ENCODE data around the gene ARMH1.
"Not testable (repeated sequence)": the region's sequence is repeated elsewhere in the genome, so short reads cannot be mapped to it uniquely, and the experiment has no call there.

Gene ARMH1

GRCh38 chr1:44644806-44645205 is 29.7 kb upstream of the ARMH1 start:
- DNase-seq (ENCODE audit: low read depth), result no peak

- DNase-seq (ENCODE audit: low read depth), result no peak
Observed at GRCh38 chr1:44645476-44646244, 28.9 kb upstream of the ARMH1 start.

DNA sequence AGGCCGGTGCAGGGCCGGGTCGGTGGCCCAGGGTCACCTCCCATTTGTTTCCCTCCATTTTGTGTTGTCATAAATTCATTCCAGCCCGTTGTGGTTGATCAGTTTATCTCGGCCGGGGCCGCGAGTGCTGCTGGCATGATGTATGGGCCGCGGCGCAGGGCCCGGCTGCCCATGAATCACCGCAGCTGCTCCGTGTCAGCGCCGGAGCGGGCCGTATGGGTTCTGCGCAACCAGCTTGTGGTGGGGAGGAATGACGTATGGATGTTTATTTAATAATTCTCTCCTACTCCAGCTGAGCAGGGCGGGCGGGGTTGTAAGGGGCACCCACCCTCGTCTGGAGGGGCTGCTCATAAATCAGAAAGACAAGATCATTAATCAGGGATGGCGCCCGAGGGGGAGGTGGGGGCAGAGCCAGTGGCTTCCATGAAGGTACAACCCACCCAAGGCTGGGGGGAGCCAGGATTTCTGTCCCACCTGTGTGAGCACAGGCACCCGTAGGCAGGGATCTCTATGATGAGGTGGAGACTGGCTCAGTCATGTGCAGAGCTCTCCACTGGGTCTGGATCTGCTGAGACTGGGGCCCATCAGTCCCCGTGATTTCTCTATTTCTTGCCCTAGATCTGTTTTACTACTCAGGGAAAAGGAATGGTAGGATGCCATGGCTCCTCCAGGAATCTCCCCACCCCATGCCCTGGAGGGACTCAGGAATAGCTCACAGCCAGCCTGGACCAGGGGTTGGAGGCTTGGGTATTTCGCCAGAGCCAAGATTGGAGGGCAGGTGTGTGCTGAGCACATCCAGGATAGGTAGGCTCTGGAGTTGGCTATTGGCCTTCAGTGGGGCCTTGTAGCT is 28.0 kb upstream of the ARMH1 start:
- no peak for DNase-seq (ENCODE audit: low read depth)

DNA sequence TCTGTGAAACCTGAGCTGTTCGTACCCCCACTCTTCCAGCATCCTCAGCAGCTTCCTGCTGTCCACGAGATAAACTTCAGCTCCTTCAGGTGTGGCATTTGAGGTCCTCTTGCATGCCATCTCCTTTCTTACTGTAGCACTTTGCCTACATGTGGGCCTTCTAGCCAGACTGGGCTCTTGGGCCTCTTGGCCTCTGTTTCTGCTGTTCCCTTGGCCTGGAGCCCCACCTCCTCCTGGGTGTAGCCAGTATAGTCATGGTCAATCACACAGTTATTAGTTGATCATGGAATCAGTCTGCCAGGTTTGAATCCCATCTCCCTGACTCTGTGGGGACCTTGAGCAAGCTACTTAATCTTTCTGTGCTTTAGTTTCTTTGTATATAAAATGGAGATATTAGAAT is 26.6 kb upstream of the ARMH1 start:
- DNase-seq (ENCODE audit: low read depth), result no peak

DNA sequence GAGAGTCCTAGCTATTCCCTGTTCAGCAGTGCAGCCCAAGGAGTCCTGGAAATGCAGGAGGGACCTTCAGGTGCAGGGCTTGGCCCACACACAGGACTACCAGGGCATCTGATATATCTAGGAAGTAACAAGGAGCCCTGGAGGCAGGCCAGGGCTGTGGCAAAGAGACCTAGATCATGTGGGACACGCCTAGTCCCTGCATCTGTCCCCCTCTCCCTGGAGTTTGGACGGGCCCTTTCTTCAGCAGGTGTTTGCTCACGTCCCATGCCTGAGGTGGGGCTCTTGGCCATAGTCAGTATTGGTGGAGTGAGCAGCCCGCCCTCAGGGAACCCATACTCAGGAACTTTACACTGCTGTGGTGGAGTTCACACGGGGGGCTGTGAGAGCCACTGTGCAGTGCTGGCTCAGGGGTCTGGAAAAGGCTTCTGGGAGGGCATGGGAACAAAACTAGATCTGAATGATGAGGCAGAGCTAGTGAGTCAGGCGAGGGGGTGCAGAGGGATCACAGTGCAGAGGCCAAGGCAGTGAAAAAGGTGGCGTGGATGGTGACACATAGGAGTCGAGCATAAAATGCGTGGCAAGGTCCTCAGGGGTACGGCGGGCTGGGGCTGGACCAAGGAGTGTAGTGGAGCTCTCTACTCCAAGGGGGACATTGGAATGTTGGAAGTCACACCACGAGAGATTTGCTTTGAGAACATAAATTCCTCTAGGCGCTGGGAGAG is 25.8 kb upstream of the ARMH1 start:
- DNase-seq (ENCODE audit: low read depth), result no peak

- no peak for DNase-seq (ENCODE audit: low read depth)
Observed at GRCh38 chr1:44649788-44650158, 24.7 kb upstream of the ARMH1 start.

DNA sequence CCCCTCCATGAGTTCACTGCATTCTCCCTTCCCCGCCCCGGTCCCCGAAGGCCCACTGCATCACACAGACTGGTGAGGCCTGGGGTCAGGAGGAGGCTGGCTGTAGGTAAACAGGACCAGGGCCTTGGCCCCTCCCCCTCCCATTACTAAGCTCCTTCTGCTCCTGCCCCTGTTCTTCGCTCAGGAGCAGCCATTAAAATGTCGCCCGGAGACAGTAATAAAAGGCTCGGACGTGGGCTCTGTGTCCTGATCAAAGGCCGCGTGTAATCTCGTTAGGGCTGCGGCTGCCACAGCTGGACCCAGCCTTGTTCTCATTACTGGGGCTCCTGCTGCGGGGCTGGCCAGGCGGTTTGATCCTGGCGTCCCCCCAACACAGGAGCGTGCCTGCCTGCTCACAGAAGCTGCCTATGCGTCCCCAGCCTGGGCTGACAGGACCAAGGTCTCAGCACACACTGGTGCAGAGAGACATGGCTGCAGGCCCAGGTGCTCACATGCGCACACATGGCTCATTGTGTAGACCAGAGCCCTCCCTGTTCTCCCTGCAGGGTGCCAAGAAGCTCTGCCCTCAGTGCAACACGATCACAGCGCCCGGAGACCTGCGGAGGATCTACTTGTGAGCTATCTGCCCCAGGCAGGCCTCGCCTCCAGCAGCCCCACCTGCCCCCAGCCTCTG is 24.2 kb upstream of the ARMH1 start:
- no peak for DNase-seq (ENCODE audit: low read depth)

- no peak for DNase-seq (ENCODE audit: low read depth)
Observed at GRCh38 chr1:44651069-44651468, 23.4 kb upstream of the ARMH1 start.

GRCh38 chr1:44652445-44653106 is 21.9 kb upstream of the ARMH1 start:
- peak; percentile 61 for DNase-seq (ENCODE audit: low read depth)

- DNase-seq (ENCODE audit: low read depth), result no peak
Observed at GRCh38 chr1:44653107-44653964, 21.2 kb upstream of the ARMH1 start.

- DNase-seq (ENCODE audit: low read depth), result no peak
Observed at GRCh38 chr1:44654621-44655187, 19.8 kb upstream of the ARMH1 start.

DNA sequence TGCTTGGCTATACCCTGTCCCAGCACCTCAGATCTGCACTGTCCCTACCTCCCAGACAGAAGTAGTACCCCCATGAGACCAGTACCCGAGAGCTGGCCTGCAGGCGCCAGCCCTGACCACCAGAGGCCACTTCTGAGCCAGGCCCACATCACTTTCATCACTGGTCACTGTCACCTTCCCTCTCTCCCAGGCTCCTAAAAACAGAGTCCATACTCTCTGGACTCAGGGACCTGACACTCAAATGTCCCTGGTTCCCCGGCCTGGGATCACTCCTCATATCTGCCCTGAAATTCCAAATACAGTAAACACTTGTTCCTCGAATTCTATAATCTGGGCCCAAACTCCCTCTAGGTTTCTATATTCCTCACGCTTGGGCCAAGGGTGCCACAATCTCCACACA is 18.9 kb upstream of the ARMH1 start:
- DNase-seq (ENCODE audit: low read depth), result no peak

- no peak for DNase-seq (ENCODE audit: low read depth)
Observed at GRCh38 chr1:44659566-44659965, 14.9 kb upstream of the ARMH1 start.

DNA sequence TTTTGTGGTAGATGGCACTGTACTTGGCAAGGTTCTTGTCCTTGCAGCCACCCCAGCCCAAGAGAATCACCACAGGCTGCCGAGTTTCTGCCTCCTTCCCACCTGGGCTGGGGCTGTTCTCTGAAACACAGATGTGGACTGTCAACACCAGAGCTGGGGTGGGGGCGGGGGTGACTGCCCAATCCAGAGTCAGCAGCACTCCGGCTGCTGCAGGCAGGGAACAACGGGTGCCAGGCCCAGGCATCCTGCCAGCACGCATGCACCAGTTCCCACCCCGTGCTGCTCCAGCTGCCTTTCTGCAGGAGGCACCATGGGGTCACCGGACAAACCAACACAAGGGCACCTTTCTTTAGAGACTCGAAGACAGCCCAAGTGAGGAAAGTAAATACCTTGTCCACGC is 14.3 kb upstream of the ARMH1 start:
- DNase-seq (ENCODE audit: low read depth), result no peak

- no peak for DNase-seq (ENCODE audit: low read depth)
Observed at GRCh38 chr1:44661781-44662682, 12.5 kb upstream of the ARMH1 start.

GRCh38 chr1:44662683-44663030 is 11.9 kb upstream of the ARMH1 start:
- DNase-seq (ENCODE audit: low read depth), result no peak

DNA sequence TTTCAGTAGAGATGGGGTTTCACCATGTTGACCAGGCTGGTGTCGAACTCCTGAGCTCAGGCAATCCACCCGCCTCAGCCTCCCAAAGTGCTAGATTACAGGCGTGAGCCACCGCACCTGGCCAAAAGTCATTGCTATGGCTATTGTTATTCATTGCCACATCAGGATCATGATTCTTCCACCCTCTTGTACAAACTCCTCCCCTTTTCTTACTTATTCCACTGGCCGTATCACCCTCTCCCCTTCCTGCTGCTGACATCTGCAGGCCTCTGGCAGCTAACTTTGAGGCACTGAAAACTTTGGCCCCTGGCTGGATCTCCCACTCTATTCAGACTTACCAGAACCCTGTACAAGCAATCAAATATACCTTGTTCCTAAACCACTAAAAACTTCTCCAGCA is 11.1 kb upstream of the ARMH1 start:
- DNase-seq (ENCODE audit: low read depth), result no peak

- DNase-seq (ENCODE audit: low read depth), result no peak
Observed at GRCh38 chr1:44664730-44665370, 9.7 kb upstream of the ARMH1 start.

DNA sequence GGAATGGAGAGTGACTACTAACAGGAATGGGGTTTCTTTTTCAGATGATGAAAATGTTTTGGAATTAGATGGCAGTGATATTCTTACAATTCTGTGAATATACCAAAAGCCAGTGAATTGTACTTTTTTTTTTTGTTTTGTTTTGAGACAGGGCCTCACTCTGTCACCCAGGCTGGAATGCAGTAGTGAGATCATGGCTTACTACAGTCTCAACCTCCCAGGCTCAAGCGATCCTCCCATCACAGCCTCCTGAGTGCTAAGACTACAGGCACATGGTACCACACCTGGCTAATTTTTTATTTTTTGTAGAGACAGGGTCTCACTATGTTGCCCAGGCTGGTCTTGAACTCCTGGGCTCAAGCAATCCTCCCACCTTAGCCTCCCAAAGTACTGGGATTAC is 7.8 kb upstream of the ARMH1 start:
- DNase-seq (ENCODE audit: low read depth), result not testable (repeated sequence)

All from stimulated activated CD8-positive, alpha-beta memory T cell treated with anti-CD3 and anti-CD28 coated beads, Interleukin-15, amount 100 ng/mL, for 24 hours (primary cell).